Kidney capillary endothelial cell (primary cell): ENCODE measurements around the gene CAPN11.
A peak's percentile ranks its signal among the peaks of the same experiment; 100 is the strongest.
"Not testable (repeated sequence)": the region's sequence is repeated elsewhere in the genome, so short reads cannot be mapped to it uniquely, and the experiment has no call there.

Experiments used
- DNase-seq: peaks from one replicate; pipeline ENCODE4 v3.0.0-alpha.2; 2018; ENCODE audit warnings: low spot score

CAPN11 gene

DNA sequence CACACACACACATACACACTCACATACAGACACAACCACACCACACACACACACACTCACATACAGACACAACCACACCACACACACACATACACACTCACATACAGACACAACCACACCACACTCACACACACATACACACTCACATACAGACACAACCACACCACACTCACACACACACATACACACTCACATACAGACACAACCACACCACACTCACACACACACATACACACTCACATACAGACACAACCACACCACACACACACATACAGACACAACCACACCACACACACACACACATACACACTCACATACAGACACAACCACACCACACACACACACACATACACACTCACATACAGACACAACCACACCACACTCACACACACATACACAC, 23.2 kb downstream of the CAPN11 start:
- not testable (repeated sequence) for DNase-seq

DNA sequence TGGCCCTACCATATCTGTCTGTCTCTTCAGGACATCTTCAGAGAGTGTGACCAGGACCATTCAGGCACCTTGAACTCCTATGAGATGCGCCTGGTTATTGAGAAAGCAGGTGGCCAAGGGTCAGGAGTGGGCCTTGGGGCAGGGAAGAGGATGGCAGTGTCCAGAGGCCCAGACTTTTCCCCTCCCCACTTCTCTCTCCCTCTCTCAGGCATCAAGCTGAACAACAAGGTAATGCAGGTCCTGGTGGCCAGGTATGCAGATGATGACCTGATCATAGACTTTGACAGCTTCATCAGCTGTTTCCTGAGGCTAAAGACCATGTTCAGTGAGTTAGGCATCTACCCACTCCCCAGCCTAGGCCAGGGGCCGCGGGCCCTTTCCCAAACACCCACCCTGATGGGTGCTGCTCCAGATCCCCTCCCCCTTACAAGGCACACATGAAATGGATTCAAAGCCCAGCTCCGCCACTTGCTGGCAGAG, 24.3 kb downstream of the CAPN11 start:
- DNase-seq: no peak

GRCh38 chr6:44183783-44184182, 25.2 kb downstream of the CAPN11 start:
- no peak for DNase-seq

DNA sequence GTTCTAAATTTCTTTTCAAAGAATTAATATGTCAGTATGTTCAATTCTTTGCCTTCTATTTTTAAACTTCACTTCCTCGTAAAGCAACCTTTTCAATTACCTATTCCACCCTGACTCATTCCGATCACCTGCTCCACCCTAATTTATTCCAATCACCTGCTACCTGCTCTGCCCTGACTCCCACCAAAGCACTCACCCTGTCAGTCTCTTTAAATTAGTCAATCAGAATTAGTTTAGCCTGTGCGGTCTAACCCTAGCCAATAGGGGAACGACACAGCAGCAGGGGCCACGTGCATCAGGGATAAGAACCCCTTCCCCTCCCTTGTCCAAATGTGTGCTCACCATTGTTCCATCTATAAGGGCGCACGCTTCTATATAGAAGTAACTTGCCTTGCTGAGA, 26.7 kb downstream of the CAPN11 start:
- DNase-seq: not testable (repeated sequence)

GRCh38 chr6:44185953-44186634, 27.5 kb downstream of the CAPN11 start:
- DNase-seq: no peak

- DNase-seq: no peak
These were observed 28.0 kb downstream of the CAPN11 start for GRCh38 chr6:44186635-44187025.

DNA sequence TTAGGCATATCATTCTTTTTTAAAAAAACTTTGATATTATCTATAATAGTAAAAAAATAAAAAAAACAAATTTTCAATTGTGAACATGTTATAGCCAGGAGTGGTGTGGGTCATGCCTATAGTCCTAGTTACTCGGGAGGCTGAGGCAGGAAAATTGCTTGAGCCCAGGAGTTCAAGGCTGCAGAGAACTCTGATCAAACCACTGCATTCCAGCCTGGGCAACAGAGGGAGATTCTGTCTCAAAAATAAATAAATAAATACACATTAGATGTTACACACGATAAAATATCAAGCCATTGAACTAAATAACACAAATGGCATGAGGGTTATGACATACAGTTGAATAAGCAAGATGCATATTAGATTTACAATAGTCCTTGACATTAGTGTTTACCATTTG, 30.2 kb downstream of the CAPN11 start:
- no peak for DNase-seq

- DNase-seq: no peak
These were observed 30.6 kb downstream of the CAPN11 start for GRCh38 chr6:44189257-44189656.

GRCh38 chr6:44190715-44191114, 32.1 kb downstream of the CAPN11 start:
- no peak for DNase-seq

DNA sequence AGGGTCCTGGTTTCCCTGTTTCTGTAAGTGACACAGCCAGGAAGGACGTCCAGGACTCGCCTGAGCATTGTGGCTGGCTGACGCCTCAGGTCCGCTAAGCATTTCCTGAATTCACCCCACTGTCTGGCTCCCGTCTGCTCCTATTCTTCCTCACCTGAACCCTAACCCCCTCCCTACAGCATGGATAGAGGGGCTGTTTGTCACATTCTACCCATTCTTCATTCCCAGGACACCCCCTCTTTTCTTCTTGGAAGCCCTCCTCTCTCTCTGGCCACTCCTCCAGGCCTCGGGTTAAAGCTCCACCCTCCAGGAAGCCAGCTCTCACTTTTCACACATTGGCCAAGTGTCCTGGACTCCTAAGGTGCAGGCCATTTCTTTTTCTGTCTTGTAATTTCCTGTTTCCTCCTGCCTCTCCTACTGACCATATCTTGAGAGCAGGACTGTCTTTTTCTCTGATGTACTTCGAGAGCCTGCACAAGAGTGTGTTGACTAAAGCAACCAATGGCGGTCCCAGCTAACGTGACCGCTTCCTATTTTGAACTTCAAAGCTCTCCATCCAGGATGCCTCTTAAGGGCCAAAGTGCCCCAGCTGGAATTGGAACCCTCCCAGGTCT, 33.9 kb downstream of the CAPN11 start:
- DNase-seq: peak; percentile 71

DNA sequence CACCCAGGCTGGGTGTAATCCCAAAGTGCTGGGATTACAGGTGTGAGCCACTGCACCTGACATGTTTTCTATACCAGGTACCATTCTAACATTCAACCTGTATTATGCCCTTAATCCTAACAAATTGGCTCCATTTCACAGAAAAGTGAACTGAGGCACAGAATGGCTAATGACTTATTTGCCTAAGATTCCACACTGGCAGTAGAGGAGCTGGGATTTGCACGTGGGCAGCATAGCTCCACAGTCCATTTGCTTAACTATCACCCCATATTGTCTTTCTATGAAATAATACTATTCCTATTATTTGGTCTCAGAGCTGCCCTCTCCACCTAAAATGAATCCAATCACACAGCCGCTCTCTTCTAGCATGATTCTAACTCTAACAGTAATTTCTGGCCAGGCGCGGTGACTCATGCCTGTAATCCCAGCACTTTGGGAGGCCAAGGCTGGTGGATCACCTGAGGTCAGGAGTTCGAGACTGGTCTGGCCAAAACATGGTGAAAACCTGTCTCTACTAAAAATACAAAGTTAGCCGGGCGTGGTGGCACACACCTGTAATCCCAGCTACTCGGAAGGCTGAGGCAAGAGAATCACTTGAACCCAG, 34.8 kb downstream of the CAPN11 start:
- no peak for DNase-seq

DNA sequence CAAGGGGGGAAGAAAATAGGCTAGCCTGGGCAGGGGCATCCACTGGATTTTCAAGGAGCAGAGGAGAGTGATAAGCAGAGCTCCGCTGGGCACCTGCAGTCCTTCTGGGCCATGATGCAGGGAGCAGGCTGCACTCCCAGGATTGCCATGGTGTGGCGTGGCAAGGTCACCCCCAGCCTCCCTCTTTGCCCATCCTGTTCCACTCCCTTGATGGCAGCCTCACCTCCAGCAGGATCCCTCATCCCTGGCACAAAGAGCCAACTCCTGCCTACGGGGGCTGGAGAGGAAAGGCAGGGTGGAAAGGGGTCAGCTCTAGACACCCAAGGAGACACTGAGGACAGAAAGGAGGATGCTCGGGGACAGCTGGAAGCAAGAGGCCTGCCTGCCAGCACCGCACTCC, 35.7 kb downstream of the CAPN11 start:
- no peak for DNase-seq

GRCh38 chr6:44196351-44196750, 37.7 kb downstream of the CAPN11 start:
- not testable (repeated sequence) for DNase-seq

DNA sequence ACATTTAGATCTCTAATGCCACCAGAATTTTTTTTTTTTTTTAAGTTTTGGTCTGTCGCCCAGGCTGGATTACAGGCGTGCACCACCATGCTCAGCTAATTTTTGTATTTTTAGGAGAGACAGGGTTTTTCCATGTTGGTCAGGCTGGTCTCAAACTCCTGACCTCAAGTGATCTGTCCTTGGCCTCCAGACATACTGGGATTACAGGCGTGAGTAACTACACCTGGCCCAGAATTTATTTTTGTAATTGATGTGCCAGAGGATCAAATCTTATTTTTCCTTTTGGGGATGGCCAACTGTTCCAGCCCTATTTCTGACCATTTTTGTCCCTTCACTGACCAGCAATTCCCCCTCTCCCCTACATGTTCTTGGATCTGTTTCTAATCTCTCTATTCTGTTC, 40.1 kb downstream of the CAPN11 start:
- DNase-seq: no peak

GRCh38 chr6:44199883-44200282, 41.3 kb downstream of the CAPN11 start:
- DNase-seq: no peak

GRCh38 chr6:44201200-44201599, 42.6 kb downstream of the CAPN11 start:
- no peak for DNase-seq

DNA sequence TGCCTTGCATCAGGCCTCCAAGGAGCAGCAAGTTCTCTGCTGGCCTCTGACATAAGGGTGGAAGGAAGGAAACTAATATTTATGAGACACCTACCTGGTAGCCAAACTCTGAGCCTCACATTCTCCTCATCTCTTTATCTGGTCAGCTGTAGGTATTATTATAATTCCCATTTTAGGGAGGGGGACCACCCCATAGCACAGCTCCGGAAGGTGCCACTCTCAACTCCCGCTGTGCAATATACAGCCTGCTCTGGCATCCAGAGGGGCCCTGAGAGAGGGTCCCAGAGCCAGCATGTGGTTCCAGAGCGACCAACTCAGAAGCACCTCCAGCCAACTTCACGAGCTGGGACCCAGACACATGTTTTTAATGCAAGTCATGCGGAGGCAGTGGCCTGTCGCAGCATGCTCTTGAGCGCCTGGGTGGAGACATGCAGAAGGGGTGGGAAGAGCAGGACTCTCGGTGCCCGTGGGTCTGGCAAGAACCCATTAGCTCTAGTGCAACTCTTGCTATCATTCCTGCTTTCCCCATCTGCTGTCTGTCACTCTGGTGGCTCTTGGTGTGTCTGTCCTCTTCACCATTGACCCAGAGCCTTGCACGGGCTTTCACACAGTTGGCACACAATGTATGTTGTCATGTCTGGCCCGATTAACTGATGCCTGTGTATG, 43.2 kb downstream of the CAPN11 start:
- no peak for DNase-seq

GRCh38 chr6:44202332-44202971, 43.8 kb downstream of the CAPN11 start:
- no peak for DNase-seq

- DNase-seq: no peak
These were observed 44.5 kb downstream of the CAPN11 start for GRCh38 chr6:44202972-44203750.

DNA sequence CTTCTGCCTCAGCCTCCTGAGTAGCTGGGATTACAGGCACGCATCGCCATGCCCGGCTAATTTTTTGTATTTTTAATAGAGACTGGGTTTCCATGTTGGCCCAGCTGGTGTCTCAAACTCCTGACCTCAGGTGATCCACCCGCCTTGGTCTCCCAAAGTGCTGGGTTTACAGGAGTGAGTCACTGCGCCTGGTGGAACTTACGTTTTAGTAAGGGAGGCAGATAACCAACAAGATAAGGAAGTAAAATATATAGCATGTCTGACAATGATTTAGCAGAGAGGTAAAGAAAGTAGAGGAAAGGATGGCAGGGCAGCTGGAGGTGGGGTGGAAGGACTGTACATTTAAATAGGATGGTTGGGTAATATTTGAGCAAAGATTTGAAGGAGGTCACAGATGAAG, 45.3 kb downstream of the CAPN11 start:
- DNase-seq: no peak

GRCh38 chr6:44207966-44208365, 49.3 kb downstream of the CAPN11 start:
- no peak for DNase-seq

DNA sequence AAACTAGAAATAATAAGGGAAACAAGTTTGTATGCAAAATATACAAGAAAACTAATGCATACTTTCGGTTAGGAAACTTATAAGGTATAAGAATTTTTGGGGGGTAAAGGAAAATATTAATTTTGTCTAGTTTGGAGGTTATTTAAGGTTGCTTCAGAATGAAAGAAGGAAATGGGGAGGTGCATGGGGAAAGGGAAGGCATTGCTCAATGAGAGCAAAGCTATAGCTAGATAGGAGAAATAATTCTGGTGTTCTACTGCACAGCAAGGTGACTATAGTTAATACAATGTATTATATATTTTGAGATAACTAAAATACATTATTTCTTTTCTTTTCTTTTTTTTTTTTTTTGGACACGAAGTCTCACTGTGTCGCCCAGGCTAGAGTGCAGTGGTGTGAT, 52.7 kb downstream of the CAPN11 start:
- DNase-seq: no peak
